SHP77 treated with DMSO at 0.1 percent for 48 hours (cell line): Measurements from ENCODE around the gene SELENOM.
A peak's percentile ranks its signal among the peaks of the same experiment; 100 is the strongest.
"Not testable (repeated sequence)": the region's sequence is repeated elsewhere in the genome, so short reads cannot be mapped to it uniquely, and the experiment has no call there.

Experiments used
- DNase-seq: peaks from one replicate; lab custom pipeline; 2025; lab: John Stamatoyannopoulos, UW

Gene SELENOM

GRCh38 chr22:31130873-31131272 is 23.5 kb upstream of the SELENOM start:
- DNase-seq: no peak

GRCh38 chr22:31128156-31128555 is 20.8 kb upstream of the SELENOM start:
- DNase-seq: no peak

GRCh38 chr22:31127181-31127772 is 19.9 kb upstream of the SELENOM start:
- DNase-seq: no peak

- DNase-seq: no peak
These were observed 19.5 kb upstream of the SELENOM start for GRCh38 chr22:31126869-31127175.

- DNase-seq: no peak
These were observed 18.9 kb upstream of the SELENOM start for GRCh38 chr22:31126128-31126868.

- DNase-seq: no peak
These were observed 18.3 kb upstream of the SELENOM start for GRCh38 chr22:31125521-31126117.

- DNase-seq: no peak
These were observed 17.6 kb upstream of the SELENOM start for GRCh38 chr22:31124811-31125465.

- DNase-seq: no peak
These were observed 16.9 kb upstream of the SELENOM start for GRCh38 chr22:31124290-31124689.

- no peak for DNase-seq
These were observed 15.9 kb upstream of the SELENOM start for GRCh38 chr22:31123292-31123602.

GRCh38 chr22:31122532-31123291 is 15.3 kb upstream of the SELENOM start, which contains the start of gene INPP5J:
TSS of gene INPP5J (plus strand) at chr22:31122966. CDS start at chr22:31123015, 49 bp downstream.
- DNase-seq: peak; percentile 36

- DNase-seq: no peak
These were observed 14.8 kb upstream of the SELENOM start for GRCh38 chr22:31122196-31122531.

- no peak for DNase-seq
These were observed 14.0 kb upstream of the SELENOM start for GRCh38 chr22:31121403-31121802.

- DNase-seq: no peak
These were observed 13.3 kb upstream of the SELENOM start for GRCh38 chr22:31120642-31121041.

GRCh38 chr22:31120230-31120629 is 12.9 kb upstream of the SELENOM start:
- no peak for DNase-seq

- no peak for DNase-seq
These were observed 11.8 kb upstream of the SELENOM start for GRCh38 chr22:31119026-31119717.

- no peak for DNase-seq
These were observed 10.9 kb upstream of the SELENOM start for GRCh38 chr22:31118046-31118820.

- DNase-seq: not testable (repeated sequence)
These were observed 5.3 kb upstream of the SELENOM start for GRCh38 chr22:31112547-31113091.

GRCh38 chr22:31107894-31108218 is 488 bp upstream of the SELENOM start:
- DNase-seq: no peak

GRCh38 chr22:31106731-31107177 is 614 bp downstream of the SELENOM start:
- no peak for DNase-seq

GRCh38 chr22:31106001-31106571 is 1.3 kb downstream of the SELENOM start:
- no peak for DNase-seq
